GM19372 (cell line): ENCODE data around the gene PLXNA2.

Experiments
- ATAC-seq: cut with Tn5 transposase; IDR thresholded peaks from one replicate; pipeline ENCODE4 v1.9.1; 2021; ENCODE audit warnings: mild to moderate bottlenecking, low read depth, moderate library complexity; ENCODE audit not compliant: unreplicated experiment

PLXNA2 gene

DNA sequence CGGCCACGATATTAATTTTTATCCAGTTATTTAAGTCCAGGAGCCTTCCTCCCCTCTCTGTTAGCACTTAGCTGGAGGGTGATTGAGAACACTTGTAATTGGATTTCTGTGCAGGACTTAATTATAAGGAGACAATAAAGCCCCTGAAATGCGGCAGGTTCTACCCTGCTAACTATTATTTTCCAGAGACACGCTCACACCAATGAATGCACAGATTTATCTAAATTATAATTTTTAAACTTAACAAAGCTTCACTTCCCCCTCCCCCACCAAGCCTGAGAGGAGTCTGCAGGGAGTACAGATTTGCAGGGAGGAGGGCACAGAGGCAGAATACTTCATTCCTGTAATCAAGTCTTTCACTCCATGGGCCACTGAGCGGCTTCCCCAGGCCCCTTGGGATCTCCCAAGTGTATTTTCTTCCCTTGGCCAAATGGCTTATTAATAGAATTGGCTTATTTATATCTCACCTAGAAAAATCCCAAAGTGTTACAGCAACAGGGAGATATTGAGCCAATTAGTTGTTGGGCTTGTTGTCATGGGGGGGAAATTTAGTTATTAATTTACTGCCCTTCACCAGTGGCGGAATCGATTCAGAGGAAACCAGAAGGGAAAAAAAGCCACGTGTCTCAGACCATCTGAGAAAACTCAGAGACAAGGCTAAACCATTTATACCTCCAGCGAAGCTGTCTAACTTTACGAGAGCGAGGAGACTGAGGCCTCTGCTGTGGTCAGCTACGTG is 234.3 kb downstream of the PLXNA2 start:
- no peak for ATAC-seq

DNA sequence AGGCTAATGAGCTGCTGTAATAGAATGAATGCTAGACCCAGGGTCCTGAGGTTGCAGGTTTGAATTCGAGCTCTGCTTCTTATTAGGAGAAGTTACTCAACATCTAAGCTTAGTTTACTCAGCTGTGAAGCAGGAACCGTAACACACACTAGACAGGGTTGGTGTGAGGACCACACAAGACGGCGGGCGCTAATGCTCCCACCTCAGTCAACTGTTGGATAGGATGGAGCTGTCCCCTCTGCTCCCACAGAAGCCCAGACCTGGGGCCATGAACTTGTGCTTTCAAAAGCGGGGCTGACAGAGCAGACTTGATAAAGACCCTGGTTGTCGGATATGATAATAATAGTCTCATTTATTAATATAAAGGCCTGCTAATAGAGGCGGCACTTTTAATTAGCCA is 234.9 kb downstream of the PLXNA2 start:
- no peak for ATAC-seq

DNA sequence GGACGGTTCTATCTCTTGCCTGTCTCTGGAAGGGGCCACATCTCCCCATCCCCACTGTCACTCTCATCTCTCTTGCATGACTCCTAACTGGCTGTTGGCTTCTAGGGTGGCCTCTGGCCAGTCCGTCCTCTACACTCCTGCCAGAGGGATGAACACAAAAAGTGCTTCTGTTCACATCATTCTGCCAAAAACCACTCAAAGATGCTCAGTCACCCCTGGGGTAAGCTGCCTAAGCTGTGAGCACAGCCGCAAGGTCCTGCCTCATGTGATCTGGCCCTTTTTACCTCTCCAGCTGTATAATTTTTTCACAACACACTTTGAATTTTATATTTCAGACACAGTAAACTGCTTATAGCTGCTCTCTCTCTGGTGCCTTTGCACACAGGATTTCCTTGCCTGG is 235.7 kb downstream of the PLXNA2 start:
- ATAC-seq, result no peak

DNA sequence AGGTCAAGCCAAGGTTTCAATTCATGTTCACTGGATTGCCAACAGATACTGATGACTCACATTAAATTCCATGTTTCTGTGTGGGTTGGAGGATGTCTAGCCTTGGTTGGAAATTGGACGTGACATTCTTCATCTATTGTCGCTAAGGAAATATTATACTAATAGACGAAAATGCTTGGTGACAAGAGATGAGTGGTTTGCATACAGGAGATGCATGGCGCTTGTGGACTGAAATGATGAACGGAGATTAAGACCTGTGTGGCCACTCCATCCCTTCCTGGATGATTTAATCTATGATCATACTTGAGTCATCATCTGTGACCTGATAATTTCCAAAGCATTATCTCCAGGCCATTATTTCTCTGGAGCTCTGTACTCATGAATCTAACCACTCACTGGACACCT is 236.2 kb downstream of the PLXNA2 start:
- no peak for ATAC-seq

DNA sequence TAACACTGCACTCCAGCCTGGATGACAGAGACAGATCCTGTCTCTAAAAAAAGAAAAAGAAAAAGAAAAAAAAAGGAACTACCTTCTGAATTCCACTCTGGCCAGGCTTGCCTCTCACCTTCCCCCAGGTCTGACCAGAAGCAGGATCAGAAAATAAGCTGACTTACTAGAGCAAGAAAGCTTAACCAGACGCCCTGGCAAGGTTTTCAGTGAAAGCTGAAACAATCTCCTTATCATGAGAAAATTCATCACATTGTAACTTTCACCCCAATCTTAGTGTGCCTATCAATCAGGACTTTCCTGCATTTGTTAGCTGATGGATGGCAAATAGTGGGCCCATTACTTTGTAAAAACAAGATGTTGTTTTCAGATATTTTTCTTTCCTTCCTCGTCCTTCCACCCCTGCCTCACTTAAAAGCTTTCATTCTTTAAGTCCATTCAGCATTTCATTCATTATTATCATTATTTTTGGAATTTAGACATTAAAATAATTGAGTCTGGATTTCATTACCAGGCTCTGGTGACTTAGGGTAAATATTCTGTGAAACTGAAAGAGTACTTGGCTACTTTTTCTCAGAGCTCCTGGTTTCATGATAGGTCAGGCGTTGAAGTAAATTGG is 236.8 kb downstream of the PLXNA2 start:
- no peak for ATAC-seq

DNA sequence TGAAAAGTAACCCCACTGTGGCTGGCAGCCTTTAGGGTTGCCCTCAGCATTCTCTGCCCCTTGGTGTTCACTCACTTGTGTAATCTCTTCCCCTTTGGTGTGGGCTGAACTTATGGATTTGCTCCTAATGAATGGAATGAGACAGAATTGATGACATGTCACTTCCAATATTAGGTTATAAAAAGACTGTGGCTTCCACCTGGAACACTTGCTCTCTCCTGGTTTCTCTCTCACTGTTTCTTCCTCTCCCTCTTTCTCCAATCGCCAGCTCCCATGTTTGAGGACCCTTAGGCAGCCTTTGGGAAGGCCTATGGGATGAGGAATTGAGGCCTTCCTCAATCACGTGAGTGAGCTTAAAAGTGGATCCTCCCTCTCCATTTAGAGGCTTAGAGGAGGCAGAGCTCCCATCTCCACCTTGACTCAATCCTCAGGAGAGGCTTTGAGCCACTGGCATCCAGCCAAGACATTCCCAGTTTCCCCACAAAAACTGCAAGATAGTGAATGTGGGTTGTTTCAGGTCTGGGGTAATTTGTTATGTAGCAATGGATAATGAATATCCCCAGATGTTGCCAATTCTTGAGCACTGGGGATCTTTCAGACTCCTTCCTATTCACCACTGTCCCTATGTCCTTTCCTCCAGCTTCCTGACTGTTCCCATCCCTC is 237.8 kb downstream of the PLXNA2 start:
- no peak for ATAC-seq

DNA sequence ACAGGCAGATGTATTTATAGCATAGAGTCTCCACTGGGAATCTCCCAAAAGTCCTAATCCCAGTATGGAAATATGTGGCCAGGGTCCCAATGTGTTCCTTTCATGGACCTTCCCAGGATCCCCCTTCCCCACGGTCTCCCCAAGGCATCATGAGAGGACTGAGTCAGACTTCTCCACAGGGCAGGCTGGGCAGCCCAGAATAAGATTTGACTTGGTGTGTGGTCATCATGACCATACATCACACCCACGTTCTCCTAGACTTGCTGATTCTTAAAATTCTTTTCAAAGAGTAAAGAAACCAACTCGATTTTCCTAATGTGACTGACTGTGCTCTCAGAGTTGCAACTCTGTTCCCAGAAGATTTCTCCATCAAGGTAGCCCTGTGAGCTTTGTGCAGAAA is 239.3 kb downstream of the PLXNA2 start:
- ATAC-seq, result no peak

DNA sequence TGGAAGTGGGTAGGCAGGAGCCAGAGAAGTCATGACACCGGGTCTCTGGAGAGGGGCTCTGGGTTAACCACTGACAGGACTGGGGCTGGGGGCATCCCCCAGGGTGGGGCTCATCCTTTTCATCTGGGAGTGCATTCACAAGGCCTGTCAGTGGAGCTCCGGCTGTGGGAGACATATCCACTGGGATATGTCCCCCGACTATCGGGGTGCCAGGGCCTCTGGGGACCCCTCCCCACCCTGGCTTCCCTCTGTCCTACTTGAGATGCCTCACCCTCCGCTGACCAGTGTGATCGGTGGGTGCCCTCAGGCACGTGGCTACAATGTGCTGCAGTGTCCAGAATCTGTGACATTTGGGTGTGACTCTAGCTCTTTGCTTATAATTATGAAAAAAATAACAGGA is 240.9 kb downstream of the PLXNA2 start:
- no peak for ATAC-seq

DNA sequence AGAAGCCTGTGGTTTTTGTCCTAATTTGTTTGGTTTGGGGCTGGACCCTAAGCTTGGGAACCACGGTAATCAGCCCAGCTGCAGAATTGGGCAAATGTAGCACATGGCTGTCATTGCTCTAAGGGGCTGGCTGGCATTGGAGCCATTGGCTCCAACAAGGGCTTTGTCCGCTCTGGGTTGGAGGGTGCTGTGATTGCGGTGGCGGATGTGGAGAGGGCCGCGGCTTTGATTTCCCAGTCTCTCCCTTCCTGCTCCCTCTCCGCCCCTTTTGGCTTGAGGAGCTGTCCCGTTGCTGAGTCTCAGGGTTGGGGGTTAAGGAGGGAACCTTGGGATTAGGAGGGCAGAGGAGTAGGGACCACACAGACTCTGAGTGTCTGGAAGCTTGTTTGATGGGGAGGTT is 241.5 kb downstream of the PLXNA2 start:
- ATAC-seq, result no peak

DNA sequence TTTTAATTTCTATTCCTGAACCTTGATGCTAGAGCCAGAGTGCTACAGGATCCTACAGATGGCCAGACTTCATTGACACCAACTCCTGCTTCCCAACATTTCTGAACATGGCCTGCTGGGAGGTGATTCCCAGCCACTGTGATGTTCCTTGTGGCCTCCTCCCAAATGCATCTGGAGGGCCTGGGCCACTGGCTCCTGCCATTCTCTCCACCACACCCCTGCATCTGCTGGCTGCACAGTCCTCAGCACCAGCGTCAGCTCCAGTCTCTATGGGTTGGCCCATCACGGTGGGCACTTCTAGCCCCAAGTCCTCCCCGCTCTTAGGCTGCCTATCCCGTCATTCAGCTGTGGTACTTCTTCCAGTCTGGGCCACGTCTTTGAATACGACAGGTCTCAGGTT is 242.1 kb downstream of the PLXNA2 start:
- ATAC-seq, result no peak

DNA sequence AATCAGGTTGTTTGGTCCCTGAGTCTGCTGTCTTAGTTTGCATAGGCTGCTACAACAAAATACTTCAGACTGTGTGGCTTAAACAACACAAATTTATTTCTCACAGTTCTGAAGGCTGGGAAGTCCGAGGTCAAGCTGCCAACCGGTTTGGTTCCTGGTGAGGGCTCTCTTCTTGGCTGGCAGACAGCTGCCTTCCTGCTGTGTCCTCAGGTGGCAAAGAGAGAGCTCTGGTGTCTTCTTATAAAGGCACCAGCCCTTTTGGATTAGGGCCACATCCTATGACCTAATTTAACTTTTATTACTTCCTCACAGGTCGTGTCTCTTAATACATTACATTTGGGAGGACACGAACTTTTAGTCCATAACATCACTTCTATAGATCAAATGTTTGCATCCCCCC is 243.7 kb downstream of the PLXNA2 start:
- ATAC-seq, result no peak

DNA sequence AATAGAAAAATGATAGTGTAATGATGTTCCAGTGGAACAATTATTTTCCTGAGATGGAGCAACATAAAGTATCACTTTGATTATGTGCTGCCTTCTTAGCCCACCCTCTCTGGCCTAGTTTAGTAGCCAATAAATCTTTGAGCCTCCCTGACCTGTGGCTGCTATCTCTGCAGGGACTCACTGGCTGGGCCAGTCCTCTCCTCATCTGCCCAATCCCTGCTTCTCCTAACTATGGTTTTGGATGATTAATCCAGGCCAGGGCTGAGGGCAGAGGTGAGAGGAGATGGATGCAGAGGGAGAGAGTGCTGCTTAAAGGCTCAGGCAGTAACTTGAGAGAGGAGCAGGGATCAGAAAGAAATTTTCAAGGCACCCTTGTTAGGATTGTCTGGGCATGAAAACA is 244.2 kb downstream of the PLXNA2 start:
- ATAC-seq, result no peak

DNA sequence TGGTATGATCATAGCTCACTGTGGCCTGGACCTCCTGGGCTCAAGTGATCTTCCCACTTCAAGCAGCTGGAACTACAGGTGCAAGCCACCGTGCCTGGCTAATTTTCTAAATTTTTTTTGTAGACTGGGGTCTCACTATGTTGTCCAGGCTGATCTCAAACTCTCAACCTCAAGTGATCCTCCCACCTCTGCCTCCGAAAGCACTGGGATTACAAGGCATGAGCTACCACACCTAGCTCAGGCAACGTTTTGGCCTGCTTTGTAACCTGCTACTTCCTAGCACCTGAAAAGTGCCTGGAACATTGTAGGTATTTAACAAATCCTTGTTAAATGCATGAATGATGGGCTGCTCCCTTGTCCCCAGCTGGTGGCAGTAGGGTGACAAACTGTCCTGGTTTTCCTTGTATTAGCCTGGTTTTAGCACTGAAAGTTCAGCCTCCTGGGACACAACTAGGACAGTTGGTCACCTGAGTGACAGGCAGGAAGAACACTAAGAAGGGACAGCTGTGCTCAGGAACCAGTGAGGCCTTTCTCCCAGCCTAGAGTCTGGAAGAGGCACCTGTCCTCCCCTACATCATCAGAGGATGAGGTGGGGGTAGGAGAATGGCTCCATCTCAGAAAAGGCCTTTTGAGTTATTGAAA is 244.8 kb downstream of the PLXNA2 start:
- ATAC-seq, result no peak

DNA sequence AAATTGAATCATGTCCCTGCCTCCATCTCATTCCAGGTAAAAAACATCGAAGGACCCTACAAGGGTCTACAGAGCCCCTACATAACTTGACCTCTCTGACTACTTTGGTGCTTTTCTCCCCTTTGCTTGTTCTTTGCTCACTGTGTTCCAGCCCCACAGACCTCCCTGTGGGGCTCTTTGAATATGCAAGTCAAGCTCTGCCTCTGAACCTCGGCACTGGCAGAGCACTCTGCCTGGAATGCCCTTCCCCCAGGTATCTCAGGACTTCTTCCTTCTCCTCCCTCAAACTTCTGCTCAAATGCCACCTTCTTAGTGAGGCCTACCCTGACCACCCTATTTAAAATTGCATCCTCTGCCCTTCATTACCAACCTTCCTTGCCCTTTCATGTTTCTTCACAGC is 245.5 kb downstream of the PLXNA2 start:
- ATAC-seq, result no peak

DNA sequence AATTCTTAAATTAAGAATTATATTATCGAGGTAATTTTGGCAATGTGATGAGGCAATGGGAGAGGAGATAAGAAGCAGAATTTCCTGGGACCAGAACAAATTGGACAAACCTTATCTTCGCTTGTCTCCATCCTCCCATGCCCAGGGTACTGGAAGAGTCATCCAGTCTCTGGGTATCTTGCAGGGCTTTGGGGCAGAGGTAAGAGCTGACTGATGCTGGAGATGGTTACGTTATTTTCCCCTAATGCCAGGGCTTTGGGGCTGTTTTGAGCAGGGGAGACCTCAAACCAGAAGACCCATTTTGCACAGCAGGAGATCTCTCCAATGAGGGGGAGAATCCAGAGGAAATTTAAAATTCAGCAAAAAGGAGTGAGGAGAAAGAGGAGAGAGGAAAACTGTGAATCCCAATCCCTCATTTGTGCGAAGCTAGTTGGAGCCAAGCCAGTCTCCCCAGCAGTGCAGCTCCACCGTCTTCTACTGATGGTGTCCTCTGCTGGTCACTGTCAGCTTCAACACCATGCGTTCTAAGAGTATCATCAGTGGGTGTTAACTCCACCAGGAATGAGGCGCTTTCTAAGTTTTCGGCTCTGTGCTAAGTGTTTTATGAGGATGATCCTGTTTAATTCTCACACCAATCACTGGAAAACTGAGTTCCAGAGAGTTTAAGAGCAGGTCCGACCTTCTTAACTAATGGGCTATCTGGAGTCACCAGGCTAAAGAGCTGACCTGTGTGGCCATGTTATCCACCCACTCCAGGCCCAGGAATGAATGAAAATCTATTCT is 246.5 kb downstream of the PLXNA2 start:
- no peak for ATAC-seq

DNA sequence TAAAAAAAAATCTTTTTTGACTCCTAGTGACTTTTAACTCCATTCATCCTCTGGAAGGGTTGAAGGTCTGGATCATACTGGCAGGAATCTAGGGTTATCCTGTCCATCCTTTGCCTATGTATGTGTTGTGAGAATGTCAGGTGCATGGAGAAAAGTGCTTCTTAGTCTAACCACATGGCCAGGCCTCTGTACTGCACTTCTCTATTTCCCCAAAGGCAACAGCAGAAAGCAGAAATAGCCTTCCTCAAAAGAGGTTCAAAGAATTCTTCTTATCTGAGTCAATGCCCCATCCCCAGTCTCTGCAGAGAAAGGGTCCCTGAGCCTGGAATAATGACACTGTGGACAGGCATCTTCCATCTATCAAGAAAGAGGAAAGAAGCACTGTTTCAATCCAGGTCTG is 247.5 kb downstream of the PLXNA2 start:
- ATAC-seq, result no peak

DNA sequence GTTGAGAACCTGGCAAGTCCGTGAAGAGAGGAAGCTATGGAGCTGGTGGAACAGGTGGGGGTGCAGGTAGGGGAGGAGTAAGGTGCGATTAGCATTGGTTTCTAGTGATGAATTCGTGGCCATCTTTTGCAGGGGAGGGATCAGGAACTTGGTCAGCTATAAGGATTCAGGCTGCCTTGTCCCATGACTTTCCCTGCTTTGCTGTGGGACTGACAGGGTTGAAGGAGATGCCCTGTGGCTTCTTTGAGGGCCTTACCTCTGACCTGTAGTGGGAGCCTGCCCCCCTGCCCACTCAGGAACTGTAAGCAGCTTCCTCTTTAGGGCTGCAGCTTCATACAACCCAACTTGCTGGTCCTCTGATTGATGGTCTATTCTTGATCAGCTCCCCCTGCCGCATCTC is 248.6 kb downstream of the PLXNA2 start:
- no peak for ATAC-seq

DNA sequence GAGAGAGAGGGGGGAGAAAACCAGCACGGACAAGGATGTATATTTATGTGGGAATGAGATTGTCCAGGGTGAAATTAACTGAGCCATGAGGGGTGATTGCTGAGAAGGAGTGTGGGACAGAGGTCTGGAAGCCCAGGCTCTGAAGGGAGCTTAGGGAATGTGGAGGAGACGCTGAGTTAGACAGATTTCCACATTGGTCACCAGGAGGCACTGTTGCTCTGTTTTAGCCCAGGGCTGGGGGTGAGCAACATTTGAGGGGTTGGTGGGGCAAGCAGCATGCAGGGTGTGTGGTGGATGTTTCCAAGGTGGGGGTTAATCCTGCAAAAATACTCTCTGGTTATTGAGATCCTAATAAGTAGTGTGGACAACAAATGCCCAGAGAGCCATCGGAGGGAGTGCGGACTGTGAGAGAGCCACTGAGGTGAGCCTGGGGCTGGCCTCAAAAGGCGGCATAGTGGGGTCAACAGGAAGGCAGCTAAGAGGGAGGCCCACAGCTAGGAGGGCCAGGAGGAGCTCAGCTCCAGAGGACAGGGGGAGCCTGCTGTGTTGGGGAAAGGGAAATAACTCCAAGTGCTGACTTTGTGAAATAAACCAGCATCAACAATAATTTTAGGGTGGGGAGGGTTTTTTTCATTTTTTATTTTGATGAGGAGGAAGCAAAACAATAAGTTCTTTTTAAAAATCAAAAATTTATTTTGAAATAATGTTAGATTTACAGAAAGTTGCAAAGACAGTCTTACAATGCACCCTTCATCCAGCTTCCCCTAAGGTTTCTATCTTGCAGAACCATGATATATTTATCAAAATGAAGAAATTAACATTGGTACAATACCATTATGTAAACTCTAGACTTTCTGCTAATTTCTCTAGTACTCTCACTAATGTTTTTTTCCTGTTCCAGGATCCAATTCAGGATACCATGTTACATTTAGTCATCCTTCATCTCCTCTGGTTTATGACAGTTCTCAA is 250.4 kb downstream of the PLXNA2 start:
- no peak for ATAC-seq

DNA sequence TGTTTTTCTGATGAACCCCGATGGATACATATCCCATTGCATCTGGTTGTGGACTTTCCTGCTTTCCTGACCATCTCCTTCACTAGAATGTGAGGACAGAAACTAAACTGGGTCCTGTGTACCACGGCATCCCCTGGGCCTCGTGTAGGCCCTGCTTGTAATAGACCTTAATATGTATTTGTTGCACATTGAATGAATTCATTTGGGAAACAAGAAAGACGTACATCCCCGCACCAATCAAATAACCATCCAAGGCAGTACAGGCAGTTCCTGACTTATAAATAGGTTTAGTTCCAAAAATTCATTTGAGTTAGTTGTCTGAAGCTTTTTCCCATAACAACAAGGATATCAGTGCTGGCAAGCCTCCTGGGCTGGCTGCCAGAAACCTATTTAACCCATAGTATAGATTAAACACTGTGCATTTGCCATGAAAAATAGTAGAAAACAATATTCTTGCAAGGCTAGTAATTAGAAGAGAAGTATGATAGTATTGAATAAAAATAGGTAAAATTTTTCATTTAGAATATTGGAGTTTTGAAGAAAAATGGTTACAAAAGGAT is 251.4 kb downstream of the PLXNA2 start:
- ATAC-seq, result no peak
